HG03342 (cell line): ENCODE results near the gene RARA.

Experiments
- ATAC-seq: cut with Tn5 transposase; IDR thresholded peaks from one replicate; pipeline ENCODE4 v1.9.1; 2021; ENCODE audit warnings: mild to moderate bottlenecking, moderate library complexity; ENCODE audit not compliant: unreplicated experiment

Gene RARA

GRCh38 chr17:40344421-40345160, 35.6 kb downstream of the RARA start:
- no peak for ATAC-seq

- no peak for ATAC-seq
Observed at GRCh38 chr17:40345161-40345993, 36.4 kb downstream of the RARA start.

GRCh38 chr17:40345994-40346764, 37.2 kb downstream of the RARA start:
- no peak for ATAC-seq

- no peak for ATAC-seq
Observed at GRCh38 chr17:40346765-40347158, 37.8 kb downstream of the RARA start.

GRCh38 chr17:40347319-40348135, 38.5 kb downstream of the RARA start:
- no peak for ATAC-seq

- ATAC-seq: no peak
Observed at GRCh38 chr17:40348136-40348504, 39.1 kb downstream of the RARA start.

GRCh38 chr17:40348562-40349476, 39.8 kb downstream of the RARA start:
- ATAC-seq: no peak

GRCh38 chr17:40349477-40349894, 40.5 kb downstream of the RARA start:
- ATAC-seq: no peak

GRCh38 chr17:40349895-40350688, 41.1 kb downstream of the RARA start:
- no peak for ATAC-seq

GRCh38 chr17:40350689-40351358, 41.8 kb downstream of the RARA start:
- ATAC-seq: no peak

- no peak for ATAC-seq
Observed at GRCh38 chr17:40351359-40352236, 42.6 kb downstream of the RARA start.

GRCh38 chr17:40352237-40352778, 43.3 kb downstream of the RARA start:
- no peak for ATAC-seq

GRCh38 chr17:40352779-40353394, 43.9 kb downstream of the RARA start:
- no peak for ATAC-seq

GRCh38 chr17:40354221-40355122, 45.5 kb downstream of the RARA start:
- no peak for ATAC-seq

GRCh38 chr17:40355123-40355803, 46.3 kb downstream of the RARA start:
- ATAC-seq: no peak
